ENCODE results near the gene CCNL1. TPM values are rescaled to one million over a fixed set of nuclear protein-coding genes. Genes with fewer than 3 reads are reported as not detected.

The CCNL1 gene
- total and polyA plus RNA-seq, 2 donors (not counting 3 experiments of a cell fraction or from before 2014, with no cell fraction given) = 119 to 137 TPM

DNA sequence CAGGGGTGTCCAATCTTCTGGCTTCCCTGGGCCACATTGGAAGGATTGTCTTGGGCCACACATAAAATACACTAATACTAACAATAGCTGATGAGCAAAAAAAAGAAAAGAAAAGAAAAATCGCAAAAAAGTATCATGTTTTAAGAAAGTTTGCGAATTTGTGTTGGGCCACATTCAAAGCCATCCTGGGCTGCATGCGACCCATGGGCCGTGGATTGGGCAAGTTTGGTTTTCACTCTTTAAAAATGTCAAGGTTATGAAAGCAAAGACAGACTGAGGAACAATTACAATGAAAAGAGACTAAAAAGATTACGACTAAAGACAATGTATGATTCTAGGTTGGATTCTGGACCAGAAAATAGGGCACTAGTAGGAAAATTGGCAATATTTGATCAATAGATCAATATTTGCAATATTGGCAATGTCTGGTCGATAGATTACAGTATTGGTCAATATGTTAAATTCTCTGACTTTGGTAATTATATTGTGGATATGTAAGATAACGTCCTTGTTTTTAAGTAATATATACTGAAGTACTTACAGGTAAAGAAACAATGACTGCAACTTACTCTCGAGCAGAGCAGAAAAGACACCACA, 19.9 kb downstream of the CCNL1 start:
- FAIRE-seq (no peak), DNase-seq (ENCODE audit: low read depth, low spot score) (no peak)
- ChIA-PET POLR2A (interaction anchor here (0.6 kb wide), 1 partner anchor 71 kb away, joined by 3 read pairs; no protein-coding TSS in a partner anchor), CTCF (interaction anchor here (1.0 to 4.7 kb wide), 3 partner anchors 9 to 52 kb away, joined by 4 to 83 read pairs (median 26); no protein-coding TSS in a partner anchor)
- Histone ChIP-seq H3K79me2 (ENCODE audit: control insufficient read depth, insufficient read depth, low read length) (no peaks in the 10 kb centered on the region), H3K4me2 (ENCODE audit: insufficient read depth, low read length) (no peak overlapping the region), H3K4me3 (replicated peaks in 1 of 3; ENCODE audit: insufficient read depth in 1 of 3, low read depth in 1 of 3, low read length in 3 of 3) (no peak overlapping the region), H3K4me1 (ENCODE audit: control insufficient read depth, extremely low read depth, insufficient read depth, low read length) (no peaks in the 10 kb centered on the region), H3K9me3 (replicated peaks; ENCODE audit: control insufficient read depth, insufficient read depth, low read length) (no peaks in the 10 kb centered on the region), H4K20me1 (replicated peaks; ENCODE audit: control insufficient read depth, extremely low read depth, insufficient read depth, low read length) (no peaks in the 10 kb centered on the region), H2AFZ (ENCODE audit: low read depth, low read length) (no peak overlapping the region), H3K27me3 (ENCODE audit: control insufficient read depth in 2 of 2, insufficient read depth in 2 of 2, low read length in 2 of 2) (no peaks in the 10 kb centered on the region), H3K36me3 (ENCODE audit: control insufficient read depth in 2 of 2, extremely low read depth in 1 of 2, insufficient read depth in 2 of 2, low read length in 2 of 2) (peaks cover 2 to 13% of the 10 kb centered on the region in 2 experiments), H3K9ac (replicated peaks; ENCODE audit: extremely low read depth, insufficient read depth, low read length) (no peak overlapping the region), H3K27ac (ENCODE audit: insufficient read depth, low read depth, low read length) (no peak overlapping the region), H3K9me1 (replicated peaks; ENCODE audit: control insufficient read depth, extremely low read depth, insufficient read depth, low read length) (no peaks in the 10 kb centered on the region)
- dilution Hi-C loops (cut with MboI; ENCODE audit: extremely low pct_ligation_motif_present, low sequenced_read_pairs) (loop anchor here (25.0 kb wide), 1 partner anchor 453 kb away; no protein-coding TSS in a partner anchor), intact Hi-C loops (cut with micrococcal nuclease) (loop anchor here (5.0 kb wide), 2 partner anchors 758 to 1143 kb away; no protein-coding TSS in a partner anchor)
- no TSS peak for BruUV-seq (replicated peaks)
- TF ChIP-seq GATA2 (IDR thresholded peaks at IDR 0.05; ENCODE audit: insufficient read depth, insufficient read length, low read depth, low read length) (no peak), POLR2A (IDR thresholded peaks at IDR 0.05; ENCODE audit: low read depth, low read length) (no peak), JUN (IDR thresholded peaks at IDR 0.05; ENCODE audit: borderline replicate concordance, insufficient read depth, insufficient read length, low read depth) (no peak), EZH2 (IDR thresholded peaks at IDR 0.05; ENCODE audit: borderline replicate concordance, low read depth, low read length, severe bottlenecking) (no peak), MAX (IDR thresholded peaks at IDR 0.05; ENCODE audit: insufficient read depth, insufficient read length) (no peak)

All from endothelial cell of umbilical vein (primary cell).